NCI-H460 (cell line): ENCODE measurements around the gene SLC45A2. TPM values are rescaled to one million over a fixed set of nuclear protein-coding genes. Genes with fewer than 3 reads are reported as not detected.
"Not testable (repeated sequence)": the region's sequence is repeated elsewhere in the genome, so short reads cannot be mapped to it uniquely, and the experiment has no call there.

Experiments
- DNase-seq: peaks from one replicate; pipeline ENCODE4 v3.0.0-alpha.2; 2016; ENCODE audit warnings: low read depth; ENCODE audit errors: extremely low read depth
- polyA plus RNA-seq: library from polyadenylated mRNA; depleted of rRNA; stranded (reverse); fragments of >200 nt; gene quantifications from 2 replicates; pipeline ENCODE4 v1.2.3, GENCODE V29; 2014; cell fraction: nucleus; rRNA removed
- total RNA-seq: library from RNA; depleted of rRNA; stranded (reverse); fragments of >200 nt; shearing (Covaris generic); gene quantifications from 2 replicates; pipeline ENCODE4 v1.2.3, GENCODE V29; 2014; rRNA removed

Gene SLC45A2
- not detected in 2 replicates for total RNA-seq
- polyA plus RNA-seq: not detected in 2 replicates

GRCh38 chr5:33984671-33985124 is at the start of gene SLC45A2:
SLC45A2 (minus strand) TSS chr5:33984693; CDS start chr5:33984583, 110 bp downstream.
- DNase-seq: no peak

- DNase-seq: no peak
Observed at GRCh38 chr5:34031966-34032365, 47.5 kb upstream of the SLC45A2 start.

GRCh38 chr5:34031117-34031516 is 46.6 kb upstream of the SLC45A2 start:
- DNase-seq: no peak

- not testable (repeated sequence) for DNase-seq
Observed at GRCh38 chr5:34030585-34030984, 46.1 kb upstream of the SLC45A2 start.

- DNase-seq: no peak
Observed at GRCh38 chr5:34030048-34030447, 45.6 kb upstream of the SLC45A2 start.

GRCh38 chr5:34028349-34028748 is 43.9 kb upstream of the SLC45A2 start:
- DNase-seq: no peak

GRCh38 chr5:34026089-34026761 is 41.7 kb upstream of the SLC45A2 start:
- no peak for DNase-seq

- DNase-seq: no peak
Observed at GRCh38 chr5:34022121-34022705, 37.7 kb upstream of the SLC45A2 start.

GRCh38 chr5:34021334-34021733 is 36.8 kb upstream of the SLC45A2 start:
- no peak for DNase-seq

GRCh38 chr5:34020726-34021125 is 36.2 kb upstream of the SLC45A2 start:
- DNase-seq: no peak

- no peak for DNase-seq
Observed at GRCh38 chr5:34017254-34017653, 32.8 kb upstream of the SLC45A2 start.

GRCh38 chr5:34016750-34017149 is 32.3 kb upstream of the SLC45A2 start:
- no peak for DNase-seq

GRCh38 chr5:34016222-34016621 is 31.7 kb upstream of the SLC45A2 start:
- no peak for DNase-seq

- DNase-seq: no peak
Observed at GRCh38 chr5:34015120-34015822, 30.8 kb upstream of the SLC45A2 start.

- no peak for DNase-seq
Observed at GRCh38 chr5:34014626-34015025, 30.1 kb upstream of the SLC45A2 start.

GRCh38 chr5:34013547-34013946 is 29.1 kb upstream of the SLC45A2 start:
- no peak for DNase-seq

GRCh38 chr5:34012791-34013190 is 28.3 kb upstream of the SLC45A2 start:
- no peak for DNase-seq

GRCh38 chr5:34011536-34011935 is 27.0 kb upstream of the SLC45A2 start:
- no peak for DNase-seq

GRCh38 chr5:34010146-34010545 is 25.7 kb upstream of the SLC45A2 start:
- DNase-seq: not testable (repeated sequence)

- no peak for DNase-seq
Observed at GRCh38 chr5:34009610-34010009, 25.1 kb upstream of the SLC45A2 start.

- no peak for DNase-seq
Observed at GRCh38 chr5:34008802-34009201, 24.3 kb upstream of the SLC45A2 start.
